Breast epithelium (tissue), 4 donors: ENCODE results near the gene BMPER. TPM values are rescaled to one million over a fixed set of nuclear protein-coding genes. Genes with fewer than 3 reads are reported as not detected.
"Not testable (repeated sequence)": the region's sequence is repeated elsewhere in the genome, so short reads cannot be mapped to it uniquely, and the experiment has no call there.

Experiments used
- DNase-seq, 2 donors: peaks; one replicate each; pipeline ENCODE4 v3.0.0-alpha.2; 2019; ENCODE audit warnings: low spot score in 2 of 2
- H3K27ac ChIP-seq, 2 donors: fragments of 200-600 bp; sonication (generic) in 1 of 2; one replicate each; pipeline ENCODE4 v1.5.1; 2016 to 2019; ENCODE audit warnings: mild to moderate bottlenecking in 1 of 2
- H3K27me3 ChIP-seq, 2 donors: fragments of 200-600 bp; sonication (generic) in 1 of 2; one replicate each; pipeline versions ENCODE4 v1.5.1 to v1.6.0; 2017 to 2019; ENCODE audit warnings: control low read depth in 1 of 2, mild to moderate bottlenecking in 1 of 2
- H3K36me3 ChIP-seq: fragments of 200-600 bp; one replicate; pipeline ENCODE4 v1.5.1; 2019
- H3K4me1 ChIP-seq, 2 donors: fragments of 200-600 bp; sonication (generic); one replicate each; pipeline ENCODE4 v1.5.1; 2016 to 2019; ENCODE audit warnings: control low read depth in 1 of 2
- H3K4me3 ChIP-seq, 3 donors: fragments of 200-600 bp; sonication (generic); 1 replicate in 2 of 3; 2 replicates in 1 of 3; pipeline ENCODE4 v1.5.1; 2016 to 2019; ENCODE audit warnings: mild to moderate bottlenecking in 3 of 3, moderate library complexity in 2 of 3
- H3K9me3 ChIP-seq, 2 donors: fragments of 200-600 bp; sonication (generic) in 1 of 2; one replicate each; pipeline ENCODE4 v1.5.1; 2016 to 2019; ENCODE audit warnings: control low read depth in 1 of 2
- POLR2A ChIP-seq: fragments of 450-650 bp; IDR thresholded peaks from one replicate; pipeline ENCODE4 v1.6.1; 2016; ENCODE audit warnings: antibody characterized with exemption, mild to moderate bottlenecking, moderate library complexity
- POLR2AphosphoS5 ChIP-seq, 3 donors: sonication (generic); formaldehyde crosslinking; IDR thresholded peaks; one replicate each; pipeline ENCODE4 v1.6.1; 2017; ENCODE audit warnings: antibody characterized with exemption in 3 of 3
- intact Hi-C: fragments of 100-400 bp; cut with DNase I; formaldehyde crosslinking; loops from one replicate; pipeline ENCODE4 v1.15.1; 2023; ENCODE audit warnings: low total_unique reads
- total RNA-seq, 3 donors: library from RNA; depleted of rRNA; stranded (reverse); fragments of >200 nt; gene quantifications; one replicate each; pipeline ENCODE4 v1.1.0, GENCODE V29; 2016
- TF ChIP-seq, protein P1 (sequence below), 3 donors: fragments of 450-650 bp; IDR thresholded peaks; one replicate each; pipeline ENCODE4 v1.5.1; 2016 to 2017; ENCODE audit warnings: antibody characterized with exemption in 3 of 3, mild to moderate bottlenecking in 3 of 3, moderate library complexity in 3 of 3

The BMPER gene
- total RNA-seq, 3 donors from 2014 or later: 1.6 to 6.9 (median 2.0) TPM

DNA sequence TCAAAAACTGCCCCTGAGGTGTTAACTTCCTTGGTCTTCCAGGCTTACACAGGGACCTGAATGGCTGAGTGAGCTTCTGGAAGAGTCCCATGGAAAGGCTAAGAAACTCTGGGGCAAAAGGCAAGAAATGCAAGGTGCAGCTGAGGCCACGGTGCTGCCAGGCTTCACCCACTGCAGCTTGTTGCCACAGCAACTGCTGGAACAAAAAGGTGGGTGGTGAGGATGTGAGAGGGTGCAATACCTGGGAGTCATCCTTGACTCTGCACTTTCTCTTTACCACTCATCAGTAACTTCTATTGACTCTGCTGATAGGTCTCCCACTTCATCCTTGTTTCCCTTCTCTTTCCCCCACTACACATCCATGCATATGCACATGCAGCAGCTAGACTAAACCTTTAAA lies 258.6 kb downstream of the BMPER start:
- H3K9me3 ChIP-seq: no peaks in the 10 kb centered on the region
- no peak for DNase-seq
- H3K4me3 ChIP-seq: no peak overlapping the region
- TF ChIP-seq POLR2AphosphoS5 (IDR thresholded peaks at IDR 0.05): no peak
- TF ChIP-seq, protein P1, sequence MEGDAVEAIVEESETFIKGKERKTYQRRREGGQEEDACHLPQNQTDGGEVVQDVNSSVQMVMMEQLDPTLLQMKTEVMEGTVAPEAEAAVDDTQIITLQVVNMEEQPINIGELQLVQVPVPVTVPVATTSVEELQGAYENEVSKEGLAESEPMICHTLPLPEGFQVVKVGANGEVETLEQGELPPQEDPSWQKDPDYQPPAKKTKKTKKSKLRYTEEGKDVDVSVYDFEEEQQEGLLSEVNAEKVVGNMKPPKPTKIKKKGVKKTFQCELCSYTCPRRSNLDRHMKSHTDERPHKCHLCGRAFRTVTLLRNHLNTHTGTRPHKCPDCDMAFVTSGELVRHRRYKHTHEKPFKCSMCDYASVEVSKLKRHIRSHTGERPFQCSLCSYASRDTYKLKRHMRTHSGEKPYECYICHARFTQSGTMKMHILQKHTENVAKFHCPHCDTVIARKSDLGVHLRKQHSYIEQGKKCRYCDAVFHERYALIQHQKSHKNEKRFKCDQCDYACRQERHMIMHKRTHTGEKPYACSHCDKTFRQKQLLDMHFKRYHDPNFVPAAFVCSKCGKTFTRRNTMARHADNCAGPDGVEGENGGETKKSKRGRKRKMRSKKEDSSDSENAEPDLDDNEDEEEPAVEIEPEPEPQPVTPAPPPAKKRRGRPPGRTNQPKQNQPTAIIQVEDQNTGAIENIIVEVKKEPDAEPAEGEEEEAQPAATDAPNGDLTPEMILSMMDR (IDR thresholded peaks at IDR 0.05): no peak
- no peak for TF ChIP-seq POLR2A
- no peaks in the 10 kb centered on the region for H3K27me3 ChIP-seq
- H3K27ac ChIP-seq: no peak overlapping the region
- H3K36me3 ChIP-seq: no peaks in the 10 kb centered on the region
- no peaks in the 10 kb centered on the region for H3K4me1 ChIP-seq
- intact Hi-C loops: no loop called here

DNA sequence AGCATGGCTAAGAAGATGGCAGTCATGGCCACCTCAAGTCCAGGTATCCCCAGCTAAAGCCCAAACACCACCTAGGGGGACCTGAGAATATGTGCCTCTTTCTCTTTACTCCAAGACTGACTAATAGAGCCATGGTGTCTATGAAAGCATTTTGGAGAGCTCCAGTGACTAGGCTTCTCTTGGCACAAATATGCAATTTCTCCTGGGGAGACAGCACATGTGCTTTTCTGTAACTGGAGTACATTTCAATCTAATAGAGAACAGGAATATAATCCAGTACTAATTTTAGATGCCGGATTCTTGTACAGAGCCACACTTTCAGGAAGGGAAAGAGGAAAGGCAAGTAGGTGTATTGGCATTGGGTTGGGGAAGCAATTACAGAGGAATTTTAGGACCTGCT lies 260.1 kb downstream of the BMPER start:
- Histone ChIP-seq H3K36me3 (no peaks in the 10 kb centered on the region), H3K27me3 (no peaks in the 10 kb centered on the region), H3K27ac (no peak overlapping the region), H3K4me3 (no peak overlapping the region), H3K9me3 (no peaks in the 10 kb centered on the region), H3K4me1 (no peaks in the 10 kb centered on the region)
- DNase-seq: no peak
- intact Hi-C loops: no loop called here
- TF ChIP-seq POLR2A (no peak), POLR2AphosphoS5 (IDR thresholded peaks at IDR 0.05) (no peak)
- TF ChIP-seq, protein P1 (IDR thresholded peaks at IDR 0.05): no peak

DNA sequence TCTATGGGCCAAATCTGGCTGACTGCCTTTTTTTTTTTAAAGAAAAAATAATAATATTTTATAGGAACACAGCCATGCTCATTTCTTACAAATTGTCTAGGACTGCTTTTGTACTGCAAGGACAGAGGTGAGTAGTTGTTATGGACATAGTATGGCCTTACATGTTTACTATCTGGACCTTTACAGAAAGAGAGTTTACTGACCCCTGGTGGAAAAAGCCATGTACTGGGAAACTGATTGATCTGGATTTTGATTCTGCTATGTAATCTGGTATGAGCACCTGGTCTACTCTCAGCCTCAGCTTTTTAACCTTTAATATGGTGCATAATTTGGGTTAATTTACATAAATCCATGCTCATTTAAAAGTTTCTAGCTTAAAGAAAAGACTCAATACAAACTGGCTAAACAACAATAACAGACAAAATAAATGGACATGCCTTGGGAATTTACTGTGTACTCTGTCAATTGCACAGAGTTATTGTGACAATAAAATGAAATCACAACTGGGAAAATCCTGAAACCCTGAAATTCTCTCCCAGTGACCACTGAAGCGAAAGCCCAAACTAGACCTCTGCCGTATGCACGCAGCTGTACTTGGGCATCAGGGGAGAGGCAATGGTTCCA lies 260.7 kb downstream of the BMPER start:
- no peak for TF ChIP-seq POLR2A
- TF ChIP-seq, protein P1 (IDR thresholded peaks at IDR 0.05): peak in 2 of 3 donors; percentile 18 to 30
- TF ChIP-seq POLR2AphosphoS5 (IDR thresholded peaks at IDR 0.05): no peak
- Histone ChIP-seq H3K4me1 (no peaks in the 10 kb centered on the region), H3K4me3 (no peak overlapping the region), H3K27me3 (no peaks in the 10 kb centered on the region), H3K27ac (no peak overlapping the region), H3K9me3 (no peaks in the 10 kb centered on the region), H3K36me3 (no peaks in the 10 kb centered on the region)
- intact Hi-C loops: no loop called here
- no peak for DNase-seq

DNA sequence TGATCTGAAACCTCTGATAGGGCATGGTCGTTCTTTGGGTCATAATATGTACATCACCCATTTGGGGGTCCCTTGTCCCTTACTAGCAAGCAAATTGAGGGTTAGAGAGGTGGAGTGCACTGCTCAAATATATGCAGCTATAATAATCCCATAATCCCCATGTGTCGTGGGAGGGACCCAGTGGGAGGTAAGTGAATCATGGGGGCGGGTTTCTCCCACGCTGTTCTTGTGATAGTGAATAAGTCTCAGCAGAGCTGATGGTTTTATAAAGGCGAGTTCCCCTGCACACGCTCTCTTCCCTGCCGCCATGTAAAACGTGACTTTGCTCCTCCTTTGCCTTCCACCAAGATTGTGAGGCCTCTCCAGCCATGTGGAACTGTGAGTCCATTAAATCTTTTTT lies 262.7 kb downstream of the BMPER start:
- Histone ChIP-seq H3K36me3 (no peaks in the 10 kb centered on the region), H3K4me1 (no peaks in the 10 kb centered on the region), H3K9me3 (no peaks in the 10 kb centered on the region), H3K27me3 (no peaks in the 10 kb centered on the region), H3K4me3 (no peak overlapping the region), H3K27ac (no peak overlapping the region)
- TF ChIP-seq POLR2A: no peak
- TF ChIP-seq POLR2AphosphoS5 (IDR thresholded peaks at IDR 0.05): no peak
- TF ChIP-seq, protein P1 (IDR thresholded peaks at IDR 0.05): no peak
- DNase-seq: no peak
- intact Hi-C loops: no loop called here

DNA sequence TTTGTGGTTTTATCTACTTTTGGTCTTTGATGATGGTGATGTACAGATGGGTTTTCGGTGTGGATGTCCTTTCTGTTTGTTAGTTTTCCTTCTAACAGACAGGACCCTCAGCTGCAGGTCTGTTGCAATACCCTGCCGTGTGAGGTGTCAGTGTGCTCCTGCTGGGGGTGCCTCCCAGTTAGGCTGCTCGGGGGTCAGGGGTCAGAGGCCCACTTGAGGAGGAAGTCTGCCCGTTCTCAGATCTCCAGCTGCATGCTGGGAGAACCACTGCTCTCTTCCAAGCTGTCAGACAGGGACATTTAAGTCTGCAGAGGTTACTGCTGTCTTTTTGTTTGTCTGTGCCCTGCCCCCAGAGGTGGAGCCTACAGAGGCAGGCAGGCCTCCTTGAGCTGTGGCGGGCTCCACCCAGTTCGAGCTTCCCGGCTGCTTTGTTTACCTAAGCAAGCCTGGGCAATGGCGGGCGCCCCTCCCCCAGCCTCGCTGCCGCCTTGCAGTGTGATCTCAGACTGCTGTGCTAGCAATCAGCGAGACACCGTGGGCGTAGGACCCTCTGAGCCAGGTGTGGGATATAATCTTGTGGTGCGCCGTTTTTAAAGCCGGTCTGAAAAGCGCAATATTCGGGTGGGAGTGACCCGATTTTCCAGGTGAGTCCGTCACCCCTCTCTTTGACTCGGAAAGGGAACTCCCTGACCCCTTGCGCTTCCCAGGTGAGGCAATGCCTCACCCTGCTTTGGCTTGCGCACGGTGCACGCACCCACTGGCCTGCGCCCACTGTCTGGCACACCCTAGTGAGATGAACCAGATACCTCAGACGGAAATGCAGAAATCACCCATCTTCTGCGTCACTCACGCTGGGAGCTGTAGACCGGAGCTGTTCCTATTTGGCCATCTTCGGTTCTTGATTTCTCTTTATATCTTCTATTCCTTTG lies 269.6 kb downstream of the BMPER start:
- intact Hi-C loops, H3K27me3 ChIP-seq, H3K27ac ChIP-seq, H3K4me3 ChIP-seq, H3K4me1 ChIP-seq, H3K9me3 ChIP-seq, DNase-seq, H3K36me3 ChIP-seq: not testable (repeated sequence)
